Glomerular visceral epithelial cell (primary cell): ENCODE results near the gene MMP3.
"Not testable (repeated sequence)": the region's sequence is repeated elsewhere in the genome, so short reads cannot be mapped to it uniquely, and the experiment has no call there.

Experiments used
- DNase-seq: peaks from one replicate; pipeline ENCODE4 v3.0.0-alpha.2; 2016; ENCODE audit errors: extremely low spot score

MMP3 gene

GRCh38 chr11:102843489-102843888 lies at the start of gene MMP3:
Gene MMP3, minus strand, starts transcription at chr11:102843609. Its CDS starts 63 bp downstream, at chr11:102843546.
- no peak for DNase-seq

- no peak for DNase-seq
Measured at GRCh38 chr11:102891736-102892135, 48.3 kb upstream of the MMP3 start.

- DNase-seq: peak; percentile 30
Measured at GRCh38 chr11:102886999-102887398, 43.6 kb upstream of the MMP3 start.

- DNase-seq: no peak
Measured at GRCh38 chr11:102883141-102883540, 39.7 kb upstream of the MMP3 start.

- DNase-seq: peak; percentile 4
Measured at GRCh38 chr11:102882389-102883024, 39.1 kb upstream of the MMP3 start.

GRCh38 chr11:102879801-102880200 lies 36.4 kb upstream of the MMP3 start:
- no peak for DNase-seq

GRCh38 chr11:102878595-102878994 lies 35.2 kb upstream of the MMP3 start:
- DNase-seq: no peak

GRCh38 chr11:102874852-102875251 lies 31.4 kb upstream of the MMP3 start, which contains the start of gene MMP12:
Gene MMP12, minus strand, starts transcription at chr11:102874982. Its CDS starts 45 bp downstream, at chr11:102874937.
- no peak for DNase-seq

- DNase-seq: not testable (repeated sequence)
Measured at GRCh38 chr11:102869354-102869964, 26.1 kb upstream of the MMP3 start.

GRCh38 chr11:102868339-102868738 lies 24.9 kb upstream of the MMP3 start:
- DNase-seq: no peak

- no peak for DNase-seq
Measured at GRCh38 chr11:102864724-102865123, 21.3 kb upstream of the MMP3 start.

- no peak for DNase-seq
Measured at GRCh38 chr11:102853956-102854355, 10.5 kb upstream of the MMP3 start.

- DNase-seq: no peak
Measured at GRCh38 chr11:102853055-102853454, 9.6 kb upstream of the MMP3 start.

- peak; percentile 74 for DNase-seq
Measured at GRCh38 chr11:102850973-102851745, 7.8 kb upstream of the MMP3 start.

- DNase-seq: peak; percentile 2
Measured at GRCh38 chr11:102849311-102849710, 5.9 kb upstream of the MMP3 start.

GRCh38 chr11:102846292-102846691 lies 2.9 kb upstream of the MMP3 start:
- no peak for DNase-seq

GRCh38 chr11:102842930-102843329 lies 479 bp downstream of the MMP3 start:
- DNase-seq: no peak

- no peak for DNase-seq
Measured at GRCh38 chr11:102840018-102840417, 3.4 kb downstream of the MMP3 start.

GRCh38 chr11:102837646-102838045 lies 5.8 kb downstream of the MMP3 start:
- no peak for DNase-seq

GRCh38 chr11:102837156-102837555 lies 6.3 kb downstream of the MMP3 start:
- DNase-seq: no peak

GRCh38 chr11:102836290-102836875 lies 7.0 kb downstream of the MMP3 start:
- no peak for DNase-seq

- DNase-seq: no peak
Measured at GRCh38 chr11:102833731-102834130, 9.7 kb downstream of the MMP3 start.
